HEK293 (cell line): ENCODE measurements around the gene VAT1.

Source experiments
- CTCF ChIA-PET: fragments of 350-600 bp; formaldehyde crosslinking; extraction: SDS; loops from one replicate; lab custom pipeline; 2021; ENCODE audit warnings: antibody characterized with exemption; lab: Yijun Ruan, JAX
- POLR2A ChIA-PET: fragments of 300-600 bp; formaldehyde crosslinking; extraction: SDS; loops from one replicate; lab custom pipeline; 2020; ENCODE audit warnings: antibody characterized with exemption, inconsistent platforms; lab: Yijun Ruan, JAX
- H3K27ac ChIP-seq: fragments of 200-500 bp; sonication (Bioruptor generic); 2 replicates; pipeline ENCODE4 v1.5.1; 2014; ENCODE audit warnings: low read depth, low read length, control low read depth, inconsistent platforms; ENCODE audit errors: extremely low read depth
- H3K36me3 ChIP-seq, 2 experiments: fragments of 200-500 bp in 1 of 2; sonication (Bioruptor generic) in 1 of 2; 1 replicate in 1 of 2; 2 replicates in 1 of 2; pipeline ENCODE4 v1.5.1; 2014 to 2017; ENCODE audit warnings: inconsistent platforms in 2 of 2, low read length in 2 of 2; ENCODE audit not compliant: control insufficient read depth in 2 of 2, insufficient read depth in 1 of 2
- H3K4me1 ChIP-seq: fragments of 200-500 bp; sonication (Bioruptor generic); 2 replicates; pipeline ENCODE4 v1.5.1; 2014; ENCODE audit warnings: mild to moderate bottlenecking, low read length, inconsistent platforms; ENCODE audit not compliant: control insufficient read depth, insufficient read depth
- H3K4me3 ChIP-seq: 2 replicates; pipeline ENCODE4 v1.5.1; 2011; ENCODE audit warnings: low read depth, mild to moderate bottlenecking, control low read depth, low read length, moderate library complexity
- H3K9me3 ChIP-seq: fragments of 200-500 bp; sonication (Bioruptor generic); 2 replicates; pipeline ENCODE4 v1.5.1; 2014; ENCODE audit warnings: low read depth, low read length, inconsistent platforms; ENCODE audit not compliant: control insufficient read depth, insufficient read depth
- BCL11A ChIP-seq: fragments of 450-650 bp; formaldehyde crosslinking; IDR thresholded peaks from 2 replicates; pipeline ENCODE4 v1.5.1; 2016; ENCODE audit warnings: low read depth, missing biosample characterization, missing genetic modification characterization
- BCL11B ChIP-seq: fragments of 450-650 bp; formaldehyde crosslinking; IDR thresholded peaks from 2 replicates; pipeline ENCODE4 v1.5.1; 2016; ENCODE audit warnings: low read depth, missing biosample characterization, missing genetic modification characterization
- GLIS2 ChIP-seq: fragments of 450-650 bp; formaldehyde crosslinking; IDR thresholded peaks from 2 replicates; pipeline ENCODE4 v1.5.1; 2016; ENCODE audit warnings: missing biosample characterization, missing genetic modification characterization
- HOXD13 ChIP-seq: sonication (generic); formaldehyde crosslinking; IDR thresholded peaks from 2 replicates; pipeline ENCODE4 v1.8.0; 2022; ENCODE audit warnings: missing genetic modification reagents, borderline replicate concordance
- REPIN1 ChIP-seq: fragments of 450-650 bp; formaldehyde crosslinking; IDR thresholded peaks from 2 replicates; pipeline ENCODE4 v1.5.1; 2017; ENCODE audit warnings: missing biosample characterization, missing genetic modification characterization, low read depth
- REST ChIP-seq: fragments of 450-650 bp; formaldehyde crosslinking; IDR thresholded peaks from 2 replicates; pipeline ENCODE4 v1.5.1; 2016; ENCODE audit warnings: missing biosample characterization, missing genetic modification characterization
- YY1 ChIP-seq: fragments of 450-650 bp; formaldehyde crosslinking; IDR thresholded peaks from 2 replicates; pipeline ENCODE4 v1.5.1; 2018; ENCODE audit warnings: missing biosample characterization, missing genetic modification characterization
- ZFHX2 ChIP-seq: fragments of 450-650 bp; formaldehyde crosslinking; conservative IDR thresholded peaks from 2 replicates; pipeline ENCODE4 v1.5.1; 2016; ENCODE audit warnings: missing biosample characterization, missing genetic modification characterization
- ZFP3 ChIP-seq: fragments of 450-650 bp; formaldehyde crosslinking; IDR thresholded peaks from 2 replicates; pipeline ENCODE4 v1.5.1; 2016; ENCODE audit warnings: low read depth, missing biosample characterization, missing genetic modification characterization
- ZNF157 ChIP-seq: fragments of 450-650 bp; formaldehyde crosslinking; IDR thresholded peaks from 2 replicates; pipeline ENCODE4 v1.5.1; 2016; ENCODE audit warnings: missing biosample characterization, missing genetic modification characterization
- ZNF2 ChIP-seq: fragments of 450-650 bp; formaldehyde crosslinking; IDR thresholded peaks from 2 replicates; pipeline ENCODE4 v1.5.1; 2016; ENCODE audit warnings: missing biosample characterization, missing genetic modification characterization
- ZNF24 ChIP-seq: fragments of 450-650 bp; formaldehyde crosslinking; IDR thresholded peaks from 2 replicates; pipeline ENCODE4 v1.5.1; 2016; ENCODE audit warnings: missing biosample characterization, missing genetic modification characterization
- ZNF324 ChIP-seq: fragments of 450-650 bp; formaldehyde crosslinking; IDR thresholded peaks from 2 replicates; pipeline ENCODE4 v1.5.1; 2016; ENCODE audit warnings: missing biosample characterization, missing genetic modification characterization
- ZNF354C ChIP-seq: fragments of 450-650 bp; formaldehyde crosslinking; IDR thresholded peaks from 2 replicates; pipeline ENCODE4 v1.5.1; 2016; ENCODE audit warnings: missing biosample characterization, missing genetic modification characterization, low read depth, borderline replicate concordance
- ZNF433 ChIP-seq: fragments of 450-650 bp; formaldehyde crosslinking; IDR thresholded peaks from 2 replicates; pipeline ENCODE4 v1.5.1; 2016; ENCODE audit warnings: missing biosample characterization, missing genetic modification characterization, low read depth
- ZNF530 ChIP-seq: fragments of 450-650 bp; formaldehyde crosslinking; IDR thresholded peaks from 2 replicates; pipeline ENCODE4 v1.5.1; 2016; ENCODE audit warnings: low read depth, missing biosample characterization, missing genetic modification characterization
- ZNF600 ChIP-seq: fragments of 450-650 bp; formaldehyde crosslinking; IDR thresholded peaks from 2 replicates; pipeline ENCODE4 v1.5.1; 2016; ENCODE audit warnings: missing biosample characterization, missing genetic modification characterization
- ZNF707 ChIP-seq: fragments of 450-650 bp; formaldehyde crosslinking; IDR thresholded peaks from 2 replicates; pipeline ENCODE4 v1.5.1; 2016; ENCODE audit warnings: missing biosample characterization, missing genetic modification characterization
- ZSCAN5A ChIP-seq: fragments of 450-650 bp; formaldehyde crosslinking; IDR thresholded peaks from 2 replicates; pipeline ENCODE4 v1.5.1; 2016; ENCODE audit warnings: missing biosample characterization, missing genetic modification characterization
- TF ChIP-seq, protein P1 (sequence below): fragments of 450-650 bp; formaldehyde crosslinking; conservative IDR thresholded peaks from 2 replicates; pipeline ENCODE4 v1.5.1; 2016; ENCODE audit warnings: low read depth, missing biosample characterization, missing genetic modification characterization
- TF ChIP-seq, protein P2 (sequence below): fragments of 450-650 bp; formaldehyde crosslinking; IDR thresholded peaks from 2 replicates; pipeline ENCODE4 v1.5.1; 2016; ENCODE audit warnings: missing biosample characterization, missing genetic modification characterization

VAT1 gene

DNA sequence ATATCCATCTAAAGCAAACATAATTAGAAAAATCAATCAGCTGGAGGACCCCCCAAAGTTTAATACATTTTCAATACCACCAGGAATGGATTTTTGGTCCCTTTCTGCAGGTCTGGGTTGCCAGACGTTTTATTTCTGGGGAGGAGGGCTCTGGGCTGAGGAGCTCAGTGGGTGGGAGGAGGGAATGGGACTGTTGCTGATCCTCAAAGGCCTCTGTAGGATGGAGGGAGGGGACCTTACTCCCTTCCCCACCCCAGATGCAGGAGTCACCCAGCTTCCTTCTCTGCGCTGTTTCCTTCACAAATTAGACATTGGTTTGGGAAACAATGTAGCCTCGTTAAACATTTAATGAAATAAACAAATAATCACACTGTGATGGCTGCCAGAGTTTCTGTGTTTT, 9.5 kb upstream of the VAT1 start (continued):
- no peak for TF ChIP-seq ZNF707
- TF ChIP-seq ZNF433 (tag by site-specific recombination), result no peak
- TF ChIP-seq YY1 (tag by site-specific recombination), result no peak
- TF ChIP-seq HOXD13 (CRISPR knock-in tag), result no peak

DNA sequence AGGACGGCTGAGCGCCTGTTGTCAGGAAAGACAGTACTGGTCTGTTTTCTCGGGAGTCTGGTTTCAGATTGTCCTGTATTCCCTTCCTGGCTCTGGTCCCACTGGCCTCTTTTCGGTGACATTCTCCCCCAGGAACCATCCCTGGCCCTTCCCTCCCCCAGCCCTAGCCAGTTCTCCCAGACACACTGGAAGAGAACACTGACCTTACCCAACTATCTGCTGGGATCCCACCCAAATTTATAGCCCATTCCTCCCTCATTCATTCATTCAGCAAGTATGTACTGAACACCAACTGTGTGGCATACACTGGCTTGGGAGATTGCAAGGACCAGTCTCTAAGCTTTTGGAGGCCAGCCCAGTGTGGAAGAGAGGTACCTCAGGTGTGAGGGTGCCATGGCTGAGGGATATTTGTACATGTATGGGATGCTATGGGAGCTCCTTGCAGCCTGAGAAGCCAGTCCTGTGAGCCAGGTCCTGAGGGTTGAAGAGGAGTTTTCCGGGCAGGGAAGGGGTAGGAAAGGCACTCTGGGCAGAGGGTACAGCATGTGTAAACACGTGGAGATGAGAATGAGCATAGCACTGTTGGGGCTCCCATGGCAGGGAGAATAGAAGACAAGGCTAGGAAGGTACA, 8.1 kb upstream of the VAT1 start:
- ChIA-PET CTCF (interaction anchor here (0.5 to 0.6 kb wide), 3 partner anchors 180 to 1295 kb away, joined by 3 read pairs; no protein-coding TSS in a partner anchor), POLR2A (no interaction called here)
- Histone ChIP-seq H3K4me1 (peaks cover 2% of the 10 kb centered on the region; the same call in 1 of the 2 replicates), H3K36me3 (peaks cover 0 to 14% of the 10 kb centered on the region in 2 experiments; a peak in 1 of 3 replicates), H3K4me3 (no peak overlapping the region), H3K9me3 (no peaks in the 10 kb centered on the region), H3K27ac (no peak overlapping the region)
- TF ChIP-seq ZNF354C (tag by site-specific recombination) (no peak), ZNF24 (tag by site-specific recombination) (peak; percentile 56; the same call in 1 of the 2 replicates), ZFP3 (tag by site-specific recombination) (peak; percentile 75; the same call in 1 of the 2 replicates), REPIN1 (tag by site-specific recombination) (no peak)
- TF ChIP-seq, protein P1, sequence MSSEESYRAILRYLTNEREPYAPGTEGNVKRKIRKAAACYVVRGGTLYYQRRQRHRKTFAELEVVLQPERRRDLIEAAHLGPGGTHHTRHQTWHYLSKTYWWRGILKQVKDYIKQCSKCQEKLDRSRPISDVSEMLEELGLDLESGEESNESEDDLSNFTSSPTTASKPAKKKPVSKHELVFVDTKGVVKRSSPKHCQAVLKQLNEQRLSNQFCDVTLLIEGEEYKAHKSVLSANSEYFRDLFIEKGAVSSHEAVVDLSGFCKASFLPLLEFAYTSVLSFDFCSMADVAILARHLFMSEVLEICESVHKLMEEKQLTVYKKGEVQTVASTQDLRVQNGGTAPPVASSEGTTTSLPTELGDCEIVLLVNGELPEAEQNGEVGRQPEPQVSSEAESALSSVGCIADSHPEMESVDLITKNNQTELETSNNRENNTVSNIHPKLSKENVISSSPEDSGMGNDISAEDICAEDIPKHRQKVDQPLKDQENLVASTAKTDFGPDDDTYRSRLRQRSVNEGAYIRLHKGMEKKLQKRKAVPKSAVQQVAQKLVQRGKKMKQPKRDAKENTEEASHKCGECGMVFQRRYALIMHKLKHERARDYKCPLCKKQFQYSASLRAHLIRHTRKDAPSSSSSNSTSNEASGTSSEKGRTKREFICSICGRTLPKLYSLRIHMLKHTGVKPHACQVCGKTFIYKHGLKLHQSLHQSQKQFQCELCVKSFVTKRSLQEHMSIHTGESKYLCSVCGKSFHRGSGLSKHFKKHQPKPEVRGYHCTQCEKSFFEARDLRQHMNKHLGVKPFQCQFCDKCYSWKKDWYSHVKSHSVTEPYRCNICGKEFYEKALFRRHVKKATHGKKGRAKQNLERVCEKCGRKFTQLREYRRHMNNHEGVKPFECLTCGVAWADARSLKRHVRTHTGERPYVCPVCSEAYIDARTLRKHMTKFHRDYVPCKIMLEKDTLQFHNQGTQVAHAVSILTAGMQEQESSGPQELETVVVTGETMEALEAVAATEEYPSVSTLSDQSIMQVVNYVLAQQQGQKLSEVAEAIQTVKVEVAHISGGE (tag by site-specific recombination), result no peak

DNA sequence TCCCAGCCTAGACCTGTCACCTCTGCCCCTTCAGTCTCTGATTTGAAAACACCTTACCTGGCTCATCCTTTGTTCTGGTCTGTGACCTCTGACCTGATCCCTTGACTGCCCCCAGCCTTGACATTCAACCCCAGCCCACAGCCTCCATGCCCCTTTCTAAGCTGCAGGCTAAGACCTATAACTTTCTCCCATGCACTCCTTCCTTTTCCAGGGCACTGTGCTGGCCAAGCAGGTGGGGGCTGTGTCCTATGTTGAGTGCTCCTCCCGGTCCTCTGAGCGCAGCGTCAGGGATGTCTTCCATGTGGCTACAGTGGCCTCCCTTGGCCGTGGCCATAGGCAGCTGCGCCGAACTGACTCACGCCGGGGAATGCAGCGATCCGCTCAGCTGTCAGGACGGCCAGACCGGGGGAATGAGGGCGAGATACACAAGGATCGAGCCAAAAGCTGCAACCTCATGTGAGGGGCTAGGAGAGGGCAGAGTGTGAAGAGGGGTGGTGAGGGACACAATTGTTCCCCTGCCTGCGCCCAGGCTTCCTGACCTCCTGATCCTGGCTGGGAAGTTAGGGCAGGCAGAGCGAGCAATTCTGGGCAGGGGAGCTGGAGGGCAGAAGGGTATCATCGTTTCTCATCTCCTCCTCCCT, 6.2 kb upstream of the VAT1 start:
- ChIA-PET POLR2A (no interaction called here), CTCF (interaction anchor here (0.6 kb wide), 1 partner anchor 341 kb away, joined by 3 read pairs; no protein-coding TSS in a partner anchor)
- H3K4me1 ChIP-seq, result no peaks in the 10 kb centered on the region; the same call in 1 of the 2 replicates
- H3K4me3 ChIP-seq, result no peak overlapping the region
- peaks cover 0 to 14% of the 10 kb centered on the region in 2 experiments; a peak in 1 of 3 replicates for H3K36me3 ChIP-seq
- H3K9me3 ChIP-seq, result no peaks in the 10 kb centered on the region
- no peak overlapping the region for H3K27ac ChIP-seq
- TF ChIP-seq ZFHX2 (tag by site-specific recombination) (no peak), ZNF600 (tag by site-specific recombination) (0 out of 2 replicates have a peak, but pooled peaks have one; percentile 16), REST (tag by site-specific recombination) (no peak), BCL11A (tag by site-specific recombination) (peak; percentile 84), ZNF530 (no peak), ZNF157 (tag by site-specific recombination) (no peak), BCL11B (tag by site-specific recombination) (peak; percentile 86; the same call in 1 of the 2 replicates), ZSCAN5A (no peak), GLIS2 (no peak), ZNF2 (tag by site-specific recombination) (no peak), ZNF324 (tag by site-specific recombination) (no peak)
- TF ChIP-seq, protein P2, sequence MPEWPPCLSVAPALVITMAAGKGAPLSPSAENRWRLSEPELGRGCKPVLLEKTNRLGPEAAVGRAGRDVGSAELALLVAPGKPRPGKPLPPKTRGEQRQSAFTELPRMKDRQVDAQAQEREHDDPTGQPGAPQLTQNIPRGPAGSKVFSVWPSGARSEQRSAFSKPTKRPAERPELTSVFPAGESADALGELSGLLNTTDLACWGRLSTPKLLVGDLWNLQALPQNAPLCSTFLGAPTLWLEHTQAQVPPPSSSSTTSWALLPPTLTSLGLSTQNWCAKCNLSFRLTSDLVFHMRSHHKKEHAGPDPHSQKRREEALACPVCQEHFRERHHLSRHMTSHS (tag by site-specific recombination), result no peak
